Measurements from ENCODE around the gene WDR37.

WDR37 gene

GRCh38 chr10:1171586-1171985 is 115.4 kb downstream of the WDR37 start:
- DNase-seq, result no peak
- Mint-ChIP-seq H3K36me3 (ENCODE audit: low read depth) (no peaks in the 10 kb centered on the region), H3K4me3 (no peak overlapping the region), H3K4me1 (peaks cover 50% of the 10 kb centered on the region), H3K27ac (peak overlapping the region; percentile 20), H3K27me3 (ENCODE audit: low read depth, poor library complexity) (peaks cover 5% of the 10 kb centered on the region), H3K9me3 (no peaks in the 10 kb centered on the region)
- TF ChIP-seq CTCF (IDR thresholded peaks at IDR 0.05), result no peak

- no peak for TF ChIP-seq CTCF (IDR thresholded peaks at IDR 0.05)
- H3K9me3 Mint-ChIP-seq, result no peaks in the 10 kb centered on the region
- DNase-seq, result no peak
- peaks cover 56% of the 10 kb centered on the region for H3K4me1 Mint-ChIP-seq
- no peaks in the 10 kb centered on the region for H3K36me3 Mint-ChIP-seq (ENCODE audit: low read depth)
- H3K27ac Mint-ChIP-seq, result peak overlapping the region; percentile 72
- no peak overlapping the region for H3K4me3 Mint-ChIP-seq
- peaks cover 5% of the 10 kb centered on the region for H3K27me3 Mint-ChIP-seq (ENCODE audit: low read depth, poor library complexity)
Measured at GRCh38 chr10:1172256-1172984, 116.2 kb downstream of the WDR37 start.

GRCh38 chr10:1173091-1173490 is 116.9 kb downstream of the WDR37 start:
- peaks cover 9% of the 10 kb centered on the region for H3K27me3 Mint-ChIP-seq (ENCODE audit: low read depth, poor library complexity)
- no peak overlapping the region for H3K4me3 Mint-ChIP-seq
- no peaks in the 10 kb centered on the region for H3K9me3 Mint-ChIP-seq
- peak overlapping the region; percentile 72 for H3K27ac Mint-ChIP-seq
- no peak for DNase-seq
- H3K4me1 Mint-ChIP-seq, result peaks cover 58% of the 10 kb centered on the region
- no peak for TF ChIP-seq CTCF (IDR thresholded peaks at IDR 0.05)
- no peaks in the 10 kb centered on the region for H3K36me3 Mint-ChIP-seq (ENCODE audit: low read depth)

GRCh38 chr10:1174022-1174421 is 117.8 kb downstream of the WDR37 start:
- Mint-ChIP-seq H3K9me3 (no peaks in the 10 kb centered on the region), H3K4me3 (no peak overlapping the region), H3K27ac (no peak overlapping the region), H3K4me1 (peaks cover 60% of the 10 kb centered on the region), H3K36me3 (ENCODE audit: low read depth) (no peaks in the 10 kb centered on the region), H3K27me3 (ENCODE audit: low read depth, poor library complexity) (peaks cover 9% of the 10 kb centered on the region)
- TF ChIP-seq CTCF (IDR thresholded peaks at IDR 0.05), result no peak
- DNase-seq, result no peak

GRCh38 chr10:1175956-1176565 is 119.9 kb downstream of the WDR37 start:
- no peak for DNase-seq
- H3K4me3 Mint-ChIP-seq, result no peak overlapping the region

More at GRCh38 chr10:1175956-1176565, 119.9 kb downstream of the WDR37 start:
- Mint-ChIP-seq H3K36me3 (ENCODE audit: low read depth) (no peaks in the 10 kb centered on the region), H3K27ac (no peak overlapping the region), H3K27me3 (ENCODE audit: low read depth, poor library complexity) (peaks cover 4% of the 10 kb centered on the region), H3K9me3 (no peaks in the 10 kb centered on the region), H3K4me1 (peaks cover 62% of the 10 kb centered on the region)
- TF ChIP-seq CTCF (IDR thresholded peaks at IDR 0.05), result no peak
